Neural cell (in vitro differentiated cells): ENCODE measurements around the gene ATAD2B. TPM values are rescaled to one million over a fixed set of nuclear protein-coding genes. Genes with fewer than 3 reads are reported as not detected.

Experiments used
- H2AFZ ChIP-seq: fragments of 200-600, 300-800 bp; sonication (generic), shearing (Covaris generic); 2 replicates; pipeline ENCODE4 v1.6.0; 2014; ENCODE audit warnings: low read depth, mild to moderate bottlenecking, antibody characterized with exemption, low read length, moderate library complexity
- H3F3A ChIP-seq: fragments of 200-600 bp; shearing (Covaris generic); 2 replicates; pipeline ENCODE4 v1.6.1; 2016; ENCODE audit warnings: mild to moderate bottlenecking, moderate library complexity, mixed read lengths, antibody characterized with exemption, low read length; ENCODE audit not compliant: insufficient read depth, poor library complexity, severe bottlenecking
- H3K27ac ChIP-seq: fragments of 200-600, 300-800 bp; sonication (generic), shearing (Covaris generic); 2 replicates; pipeline ENCODE4 v1.5.1; 2014; ENCODE audit warnings: mild to moderate bottlenecking, low read length, moderate library complexity
- H3K27me3 ChIP-seq: fragments of 300-800, 200-600 bp; sonication (generic), shearing (Covaris generic); 2 replicates; pipeline ENCODE4 v1.6.0; 2014; ENCODE audit warnings: mild to moderate bottlenecking, low read depth, low read length, moderate library complexity; ENCODE audit not compliant: insufficient read depth
- H3K36me3 ChIP-seq: fragments of 300-800, 200-600 bp; sonication (generic), shearing (Covaris generic); 2 replicates; pipeline ENCODE4 v1.5.1; 2014; ENCODE audit warnings: mild to moderate bottlenecking, antibody characterized with exemption, low read length, moderate library complexity; ENCODE audit not compliant: insufficient read depth
- H3K4me2 ChIP-seq: fragments of 300-800, 200-600 bp; sonication (generic), shearing (Covaris generic); 2 replicates; pipeline ENCODE4 v1.6.0; 2014; ENCODE audit warnings: mild to moderate bottlenecking, low read length
- H3K4me3 ChIP-seq: fragments of 300-800, 200-600 bp; sonication (generic), shearing (Covaris generic); 2 replicates; pipeline ENCODE4 v1.5.1; 2014; ENCODE audit warnings: mild to moderate bottlenecking, low read length, moderate library complexity
- H3K79me2 ChIP-seq: fragments of 200-600 bp; shearing (Covaris generic); replicated peaks from 2 replicates; pipeline ENCODE4 v1.6.0; 2014; ENCODE audit warnings: mild to moderate bottlenecking, low read length, moderate library complexity; ENCODE audit not compliant: insufficient read depth
- H3K9ac ChIP-seq: fragments of 300-800, 200-600 bp; sonication (generic), shearing (Covaris generic); 2 replicates; pipeline ENCODE4 v1.6.1; 2016; ENCODE audit warnings: mild to moderate bottlenecking, low read length, mixed read lengths
- H3K9me2 ChIP-seq: fragments of 200-600 bp; shearing (Covaris generic); 2 replicates; pipeline ENCODE4 v1.6.1; 2016; ENCODE audit warnings: mild to moderate bottlenecking, low read length, mixed read lengths; ENCODE audit not compliant: insufficient read depth
- H3K9me3 ChIP-seq: fragments of 200-600, 300-800 bp; sonication (generic), shearing (Covaris generic); 2 replicates; pipeline ENCODE4 v1.6.1; 2016; ENCODE audit warnings: mild to moderate bottlenecking, mixed run types, low read length, moderate library complexity, mixed read lengths
- H4K20me1 ChIP-seq: fragments of 200-600 bp; shearing (Covaris generic); 2 replicates; pipeline ENCODE4 v1.6.1; 2016; ENCODE audit warnings: mild to moderate bottlenecking, mixed run types; ENCODE audit not compliant: insufficient read depth
- CTCF ChIP-seq: fragments of 450-650 bp; IDR thresholded peaks from 2 replicates; pipeline ENCODE4 v1.5.1; 2014; ENCODE audit warnings: antibody characterized with exemption, mild to moderate bottlenecking, moderate library complexity; ENCODE audit not compliant: poor library complexity, severe bottlenecking
- EP300 ChIP-seq: fragments of 450-650 bp; conservative IDR thresholded peaks from 2 replicates; pipeline ENCODE4 v1.6.1; 2014; ENCODE audit warnings: antibody characterized with exemption, mild to moderate bottlenecking, moderate library complexity; ENCODE audit not compliant: poor library complexity, severe bottlenecking
- EZH2 ChIP-seq: fragments of 200-600, 300-800 bp; shearing (Covaris generic), sonication (generic); IDR thresholded peaks from 2 replicates; pipeline ENCODE4 v1.6.1; 2014; ENCODE audit warnings: antibody characterized with exemption, low read length, borderline replicate concordance, mild to moderate bottlenecking; ENCODE audit not compliant: insufficient read depth, poor library complexity, severe bottlenecking
- MXI1 ChIP-seq: fragments of 450-650 bp; conservative IDR thresholded peaks from 2 replicates; pipeline ENCODE4 v1.6.1; 2014; ENCODE audit warnings: antibody characterized with exemption, mild to moderate bottlenecking; ENCODE audit not compliant: poor library complexity, severe bottlenecking
- POLR2AphosphoS5 ChIP-seq: IDR thresholded peaks from 2 replicates; pipeline ENCODE4 v1.6.1; 2012
- RAD21 ChIP-seq: fragments of 450-650 bp; conservative IDR thresholded peaks from 2 replicates; pipeline ENCODE4 v1.6.1; 2014; ENCODE audit warnings: antibody characterized with exemption, mild to moderate bottlenecking, moderate library complexity
- REST ChIP-seq: IDR thresholded peaks from 2 replicates; pipeline ENCODE4 v1.6.1; 2012; ENCODE audit warnings: borderline replicate concordance
- SMC3 ChIP-seq: fragments of 450-650 bp; conservative IDR thresholded peaks from 2 replicates; pipeline ENCODE4 v1.6.1; 2014; ENCODE audit warnings: antibody characterized with exemption, mild to moderate bottlenecking, moderate library complexity; ENCODE audit not compliant: poor library complexity
- TAF1 ChIP-seq: IDR thresholded peaks from 2 replicates; pipeline ENCODE4 v1.6.1; 2012; ENCODE audit warnings: low read depth
- polyA minus RNA-seq: library from RNA; depleted of rRNA, polyadenylated mRNA; stranded (reverse); fragments of >200 nt; gene quantifications from 2 replicates; pipeline ENCODE4 v1.2.3, GENCODE V29; 2014
- polyA plus RNA-seq: library from polyadenylated mRNA; depleted of rRNA; stranded (reverse); fragments of >200 nt; gene quantifications from 2 replicates; pipeline ENCODE4 v1.2.3, GENCODE V29; 2014

Gene ATAD2B
- 37.6 and 42.0 TPM in 2 replicates for polyA plus RNA-seq
- polyA minus RNA-seq = 99.6 and 113 TPM in 2 replicates

GRCh38 chr2:23926750-23927571, at the start of gene ATAD2B:
Gene ATAD2B, minus strand, starts transcription at chr2:23927123. Its CDS starts 353 bp downstream, at chr2:23926770.
- Histone ChIP-seq H3K79me2 (peaks cover 53% of the 10 kb centered on the region), H3F3A (no peaks in the 10 kb centered on the region), H3K36me3 (no peaks in the 10 kb centered on the region), H2AFZ (peak within 1 kb of the TSS; percentile 99), H4K20me1 (peaks cover 3% of the 10 kb centered on the region), H3K9me2 (no peaks in the 10 kb centered on the region), H3K27me3 (no peaks in the 10 kb centered on the region), H3K9ac (peak within 1 kb of the TSS; percentile 98), H3K9me3 (no peaks in the 10 kb centered on the region), H3K4me2 (peak within 1 kb of the TSS; percentile 86), H3K4me3 (peak within 1 kb of the TSS; percentile 99), H3K27ac (peak within 1 kb of the TSS; percentile 96)
- TF ChIP-seq EP300 = peak; percentile 64
- peak; percentile 99 for TF ChIP-seq CTCF
- TF ChIP-seq TAF1 = peak; percentile 77
- TF ChIP-seq REST = peak; percentile 24
- peak; percentile 84 for TF ChIP-seq RAD21
- TF ChIP-seq POLR2AphosphoS5 = peak; percentile 95
- TF ChIP-seq MXI1 = peak; percentile 84
- TF ChIP-seq SMC3 = peak; percentile 84
- no peak for TF ChIP-seq EZH2

- Histone ChIP-seq H4K20me1 (no peaks in the 10 kb centered on the region), H3K9me2 (no peaks in the 10 kb centered on the region), H3K27ac (no peak overlapping the region), H2AFZ (no peak overlapping the region), H3F3A (no peaks in the 10 kb centered on the region), H3K36me3 (no peaks in the 10 kb centered on the region), H3K27me3 (no peaks in the 10 kb centered on the region), H3K9me3 (no peaks in the 10 kb centered on the region), H3K9ac (no peak overlapping the region), H3K79me2 (peaks cover 7% of the 10 kb centered on the region), H3K4me2 (no peak overlapping the region), H3K4me3 (no peak overlapping the region)
- TF ChIP-seq SMC3 (no peak), CTCF (no peak), POLR2AphosphoS5 (no peak), TAF1 (no peak), EP300 (no peak), RAD21 (no peak), REST (no peak), MXI1 (no peak), EZH2 (no peak)
These were observed 40.9 kb upstream of the ATAD2B start for GRCh38 chr2:23967846-23968245.
